Measurements from ENCODE around the gene AMMECR1.

DNA sequence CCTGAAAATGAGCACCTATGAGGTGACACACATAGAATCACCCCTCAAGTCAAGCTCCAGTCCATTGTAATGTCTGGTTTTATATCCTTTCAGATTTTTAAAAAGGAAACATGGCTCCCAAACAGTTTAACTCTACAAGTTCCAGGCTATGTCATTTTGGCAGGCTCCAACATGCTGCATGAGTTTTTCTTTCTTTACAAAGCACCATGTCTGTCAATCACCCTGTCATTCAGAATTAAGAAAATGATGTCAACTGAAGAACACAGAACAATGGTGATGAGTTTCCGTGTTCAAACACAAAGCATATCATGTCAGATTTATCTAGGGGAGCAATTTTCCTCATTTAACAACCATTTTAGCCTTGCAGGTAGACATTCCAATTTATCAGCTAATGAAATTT, 106.5 kb downstream of the AMMECR1 start:
- TF ChIP-seq, protein P1, sequence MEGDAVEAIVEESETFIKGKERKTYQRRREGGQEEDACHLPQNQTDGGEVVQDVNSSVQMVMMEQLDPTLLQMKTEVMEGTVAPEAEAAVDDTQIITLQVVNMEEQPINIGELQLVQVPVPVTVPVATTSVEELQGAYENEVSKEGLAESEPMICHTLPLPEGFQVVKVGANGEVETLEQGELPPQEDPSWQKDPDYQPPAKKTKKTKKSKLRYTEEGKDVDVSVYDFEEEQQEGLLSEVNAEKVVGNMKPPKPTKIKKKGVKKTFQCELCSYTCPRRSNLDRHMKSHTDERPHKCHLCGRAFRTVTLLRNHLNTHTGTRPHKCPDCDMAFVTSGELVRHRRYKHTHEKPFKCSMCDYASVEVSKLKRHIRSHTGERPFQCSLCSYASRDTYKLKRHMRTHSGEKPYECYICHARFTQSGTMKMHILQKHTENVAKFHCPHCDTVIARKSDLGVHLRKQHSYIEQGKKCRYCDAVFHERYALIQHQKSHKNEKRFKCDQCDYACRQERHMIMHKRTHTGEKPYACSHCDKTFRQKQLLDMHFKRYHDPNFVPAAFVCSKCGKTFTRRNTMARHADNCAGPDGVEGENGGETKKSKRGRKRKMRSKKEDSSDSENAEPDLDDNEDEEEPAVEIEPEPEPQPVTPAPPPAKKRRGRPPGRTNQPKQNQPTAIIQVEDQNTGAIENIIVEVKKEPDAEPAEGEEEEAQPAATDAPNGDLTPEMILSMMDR (IDR thresholded peaks at IDR 0.05; ENCODE audit: low read length) = no peak
- TF ChIP-seq EZH2 (optimal IDR thresholded peaks at IDR 0.05; ENCODE audit: low read depth, low read length) (no peak), EZH2phosphoT487 (IDR thresholded peaks at IDR 0.05; ENCODE audit: low read length) (no peak)

Measured in MM.1S (cell line).